Keratinocyte (primary cell): ENCODE data around the gene ACAD11. TPM values are rescaled to one million over a fixed set of nuclear protein-coding genes. Genes with fewer than 3 reads are reported as not detected.
A peak's percentile ranks its signal among the peaks of the same experiment; 100 is the strongest.

Experiments used
- DNase-seq: peaks from one replicate; pipeline ENCODE4 v3.0.0-alpha.2; 2011; ENCODE audit warnings: low read depth, missing footprints, low spot score
- FAIRE-seq: peaks from 2 replicates; lab custom pipeline; 2011; peaks lifted over from hg19 to GRCh38; lab: Jason Lieb, UNC
- H2AFZ ChIP-seq: 2 replicates; pipeline ENCODE4 v1.6.0; 2012; ENCODE audit warnings: low read length, control low read depth, inconsistent platforms; ENCODE audit not compliant: control insufficient read depth
- H3K27ac ChIP-seq: 2 replicates; pipeline ENCODE4 v1.5.1; 2011; ENCODE audit warnings: low read length; ENCODE audit not compliant: control insufficient read depth, insufficient read depth
- H3K27me3 ChIP-seq: 3 replicates; pipeline ENCODE4 v1.6.0; 2011; ENCODE audit warnings: low read length; ENCODE audit not compliant: control insufficient read depth, insufficient read depth; ENCODE audit errors: extremely low read depth
- H3K36me3 ChIP-seq, 2 experiments: 2 replicates in 1 of 2; 3 replicates in 1 of 2; pipeline ENCODE4 v1.5.1; 2011; ENCODE audit warnings: low read length in 2 of 2, mild to moderate bottlenecking in 1 of 2; ENCODE audit not compliant: control insufficient read depth in 2 of 2, insufficient read depth in 2 of 2; ENCODE audit errors: extremely low read depth in 1 of 2
- H3K4me1 ChIP-seq: 3 replicates; pipeline ENCODE4 v1.5.1; 2011; ENCODE audit warnings: low read length; ENCODE audit not compliant: control insufficient read depth, insufficient read depth; ENCODE audit errors: extremely low read depth
- H3K4me2 ChIP-seq: 3 replicates; pipeline ENCODE4 v1.6.0; 2011; ENCODE audit warnings: low read depth, low read length; ENCODE audit not compliant: control insufficient read depth, insufficient read depth; ENCODE audit errors: extremely low read depth
- H3K4me3 ChIP-seq, 3 experiments: fragments of 200-600 bp in 1 of 3; sonication (generic) in 1 of 3; 2 replicates in 2 of 3; 3 replicates in 1 of 3; pipeline ENCODE4 v1.5.1; 2011 to 2016; ENCODE audit warnings: low read length in 3 of 3, mild to moderate bottlenecking in 3 of 3, control low read depth in 2 of 3, inconsistent platforms in 1 of 3, low read depth in 1 of 3, mixed read lengths in 1 of 3, mixed run types in 1 of 3, moderate library complexity in 1 of 3; ENCODE audit not compliant: control insufficient read depth in 2 of 3, insufficient read depth in 2 of 3; ENCODE audit errors: extremely low read depth in 1 of 3
- H3K79me2 ChIP-seq: 2 replicates; pipeline ENCODE4 v1.6.0; 2012; ENCODE audit warnings: low read length; ENCODE audit not compliant: control insufficient read depth, insufficient read depth
- H3K9ac ChIP-seq: 3 replicates; pipeline ENCODE4 v1.6.0; 2011; ENCODE audit warnings: low read length; ENCODE audit not compliant: control insufficient read depth, insufficient read depth; ENCODE audit errors: extremely low read depth
- H3K9me1 ChIP-seq: 3 replicates; pipeline ENCODE4 v1.6.0; 2011; ENCODE audit warnings: low read length; ENCODE audit not compliant: control insufficient read depth, insufficient read depth; ENCODE audit errors: extremely low read depth
- H3K9me3 ChIP-seq: 2 replicates; pipeline ENCODE4 v1.5.1; 2012; ENCODE audit warnings: low read depth, low read length; ENCODE audit not compliant: control insufficient read depth
- H4K20me1 ChIP-seq: 3 replicates; pipeline ENCODE4 v1.6.0; 2011; ENCODE audit warnings: low read length; ENCODE audit not compliant: control insufficient read depth, insufficient read depth; ENCODE audit errors: extremely low read depth
- EZH2 ChIP-seq: IDR thresholded peaks from one replicate; pipeline ENCODE4 v1.6.1; 2012; ENCODE audit warnings: inconsistent platforms, mild to moderate bottlenecking, low read length, moderate library complexity
- dilution Hi-C: fragments of 300-500 bp; cut with MboI; formaldehyde crosslinking; loops from one replicate; pipeline ENCODE4 v1.7.0; 2020; ENCODE audit warnings: low sequenced_read_pairs; ENCODE audit not compliant: extremely low pct_ligation_motif_present
- polyA plus RNA-seq, 5 experiments: library from polyadenylated mRNA; depleted of rRNA in 3 of 5; stranded (reverse) in 3 of 5; stranded (forward) in 1 of 5; unstranded in 1 of 5; fragments of >200 nt; gene quantifications; 1 replicate in 1 of 5; 2 replicates in 3 of 5; 3 replicates in 1 of 5; pipeline versions ENCODE4 v1.2.1 to v1.2.3, GENCODE V29; 2011 to 2012; ENCODE audit warnings: missing spikeins in 2 of 5, low read depth in 1 of 5, low replicate concordance in 1 of 5
- TF ChIP-seq, protein P1 (sequence below), 3 experiments: IDR thresholded peaks in 1 of 3; conservative IDR thresholded peaks in 1 of 3; optimal IDR thresholded peaks in 1 of 3; 2 replicates in 2 of 3; 3 replicates in 1 of 3; pipeline versions ENCODE3 to v1.5.1; 2011; ENCODE audit warnings: low read length in 3 of 3, mild to moderate bottlenecking in 3 of 3, moderate library complexity in 2 of 3, control low read depth in 1 of 3, inconsistent platforms in 1 of 3; ENCODE audit not compliant: insufficient read depth in 2 of 3; ENCODE audit errors: extremely low read depth in 1 of 3

ACAD11 gene
- polyA plus RNA-seq, 1 donor (not counting 4 experiments of a cell fraction or from before 2014, with no cell fraction given), result 32.1 TPM

GRCh38 chr3:132595014-132595413 lies 64.6 kb downstream of the ACAD11 start:
- FAIRE-seq (peak; percentile 97), DNase-seq (peak; percentile 52)
- dilution Hi-C loops, result no loop called here
- no peak for TF ChIP-seq EZH2
- TF ChIP-seq, protein P1, sequence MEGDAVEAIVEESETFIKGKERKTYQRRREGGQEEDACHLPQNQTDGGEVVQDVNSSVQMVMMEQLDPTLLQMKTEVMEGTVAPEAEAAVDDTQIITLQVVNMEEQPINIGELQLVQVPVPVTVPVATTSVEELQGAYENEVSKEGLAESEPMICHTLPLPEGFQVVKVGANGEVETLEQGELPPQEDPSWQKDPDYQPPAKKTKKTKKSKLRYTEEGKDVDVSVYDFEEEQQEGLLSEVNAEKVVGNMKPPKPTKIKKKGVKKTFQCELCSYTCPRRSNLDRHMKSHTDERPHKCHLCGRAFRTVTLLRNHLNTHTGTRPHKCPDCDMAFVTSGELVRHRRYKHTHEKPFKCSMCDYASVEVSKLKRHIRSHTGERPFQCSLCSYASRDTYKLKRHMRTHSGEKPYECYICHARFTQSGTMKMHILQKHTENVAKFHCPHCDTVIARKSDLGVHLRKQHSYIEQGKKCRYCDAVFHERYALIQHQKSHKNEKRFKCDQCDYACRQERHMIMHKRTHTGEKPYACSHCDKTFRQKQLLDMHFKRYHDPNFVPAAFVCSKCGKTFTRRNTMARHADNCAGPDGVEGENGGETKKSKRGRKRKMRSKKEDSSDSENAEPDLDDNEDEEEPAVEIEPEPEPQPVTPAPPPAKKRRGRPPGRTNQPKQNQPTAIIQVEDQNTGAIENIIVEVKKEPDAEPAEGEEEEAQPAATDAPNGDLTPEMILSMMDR (optimal IDR thresholded peaks at IDR 0.05 in 1 of 3, IDR thresholded peaks at IDR 0.05 in 1 of 3, conservative IDR thresholded peaks at IDR 0.05 in 1 of 3; ENCODE audit: extremely low read depth in 1 of 3, insufficient read depth in 2 of 3, low read length in 3 of 3), result no peak
- Histone ChIP-seq H3K9me3 (no peaks in the 10 kb centered on the region), H3K79me2 (no peaks in the 10 kb centered on the region), H2AFZ (no peak overlapping the region), H3K4me2 (peak overlapping the region; percentile 4), H3K4me1 (peaks cover 30% of the 10 kb centered on the region), H3K36me3 (no peaks in the 10 kb centered on the region), H3K9ac (no peak overlapping the region), H3K4me3 (no peak overlapping the region), H3K27ac (peak overlapping the region; percentile 88), H3K27me3 (no peaks in the 10 kb centered on the region), H3K9me1 (no peaks in the 10 kb centered on the region), H4K20me1 (no peaks in the 10 kb centered on the region)

GRCh38 chr3:132594498-132594897 lies 65.1 kb downstream of the ACAD11 start:
- H3K4me2 ChIP-seq, result peak overlapping the region; percentile 18

More at GRCh38 chr3:132594498-132594897, 65.1 kb downstream of the ACAD11 start:
- Histone ChIP-seq H4K20me1 (no peaks in the 10 kb centered on the region), H3K4me1 (peaks cover 30% of the 10 kb centered on the region), H3K79me2 (no peaks in the 10 kb centered on the region), H3K9me1 (no peaks in the 10 kb centered on the region), H2AFZ (no peak overlapping the region), H3K9me3 (no peaks in the 10 kb centered on the region), H3K36me3 (no peaks in the 10 kb centered on the region), H3K27ac (peak overlapping the region; percentile 88), H3K4me3 (no peak overlapping the region), H3K27me3 (no peaks in the 10 kb centered on the region), H3K9ac (no peak overlapping the region)
- no peak for TF ChIP-seq EZH2
- TF ChIP-seq, protein P1 (optimal IDR thresholded peaks at IDR 0.05 in 1 of 3, IDR thresholded peaks at IDR 0.05 in 1 of 3, conservative IDR thresholded peaks at IDR 0.05 in 1 of 3; ENCODE audit: extremely low read depth in 1 of 3, insufficient read depth in 2 of 3, low read length in 3 of 3), result no peak
- FAIRE-seq, result no peak
- dilution Hi-C loops, result no loop called here
- DNase-seq, result no peak
